ENCODE data around the gene GJB3.

GRCh38 chr1:34833711-34834110, 52.7 kb downstream of the GJB3 start:
- TF ChIP-seq CTCF (IDR thresholded peaks at IDR 0.05; ENCODE audit: low read depth, low read length, missing input control) = no peak
- TF ChIP-seq ATF3 (IDR thresholded peaks at IDR 0.05) = no peak
- no peak for TF ChIP-seq JUND (IDR thresholded peaks at IDR 0.05)
- TF ChIP-seq TAF1 (conservative IDR thresholded peaks at IDR 0.05) = no peak
- TF ChIP-seq RAD21 (IDR thresholded peaks at IDR 0.05) = no peak
- TF ChIP-seq REST (IDR thresholded peaks at IDR 0.05) = no peak
- no peak for TF ChIP-seq SP1 (IDR thresholded peaks at IDR 0.05)

All from liver (tissue), 3 donors.